GM12873 (cell line): ENCODE data around the gene CCDC28B.

ENCODE experiments used
- CTCF ChIP-seq: IDR thresholded peaks from 2 replicates; pipeline ENCODE4 v1.5.1; 2012; ENCODE audit warnings: low read depth, mild to moderate bottlenecking, moderate library complexity, low read length, control low read depth; ENCODE audit not compliant: insufficient read depth; ENCODE audit errors: missing control alignments

Gene CCDC28B

GRCh38 chr1:32195972-32196823, 4.2 kb upstream of the CCDC28B start:
- TF ChIP-seq CTCF = no peak

GRCh38 chr1:32197074-32197473, 3.3 kb upstream of the CCDC28B start:
- no peak for TF ChIP-seq CTCF

- TF ChIP-seq CTCF = no peak
Measured at GRCh38 chr1:32197837-32198236, 2.6 kb upstream of the CCDC28B start.

- no peak for TF ChIP-seq CTCF
Measured at GRCh38 chr1:32198237-32199042, 2.0 kb upstream of the CCDC28B start.

GRCh38 chr1:32199043-32199716, 1.2 kb upstream of the CCDC28B start:
- no peak for TF ChIP-seq CTCF

GRCh38 chr1:32199717-32200072, 700 bp upstream of the CCDC28B start:
- TF ChIP-seq CTCF = no peak
